Cardiac septum (tissue), 1 donor: ENCODE results near the gene FGD4. TPM values are rescaled to one million over a fixed set of nuclear protein-coding genes. Genes with fewer than 3 reads are reported as not detected.

ENCODE experiments used
- DNase-seq: peaks from one replicate; pipeline ENCODE4 v3.0.0-alpha.2; 2020; ENCODE audit warnings: low spot score
- intact Hi-C: fragments of 100-400 bp; cut with DNase I; formaldehyde crosslinking; loops from one replicate; pipeline ENCODE4 v1.14.0; 2022
- total RNA-seq: library from RNA; stranded (reverse); fragmentation: NEBNext Ultra II Directional; extraction: Animal tissue kit (Norgen Biotek cat#: 25700); gene quantifications from one replicate; pipeline ENCODE4 v1.2.1, GENCODE V29; 2021
- donor health status: DM: no; HTN: no; CAD: no.

Gene FGD4
- total RNA-seq, 1 donor from 2014 or later: 19.4 TPM

DNA sequence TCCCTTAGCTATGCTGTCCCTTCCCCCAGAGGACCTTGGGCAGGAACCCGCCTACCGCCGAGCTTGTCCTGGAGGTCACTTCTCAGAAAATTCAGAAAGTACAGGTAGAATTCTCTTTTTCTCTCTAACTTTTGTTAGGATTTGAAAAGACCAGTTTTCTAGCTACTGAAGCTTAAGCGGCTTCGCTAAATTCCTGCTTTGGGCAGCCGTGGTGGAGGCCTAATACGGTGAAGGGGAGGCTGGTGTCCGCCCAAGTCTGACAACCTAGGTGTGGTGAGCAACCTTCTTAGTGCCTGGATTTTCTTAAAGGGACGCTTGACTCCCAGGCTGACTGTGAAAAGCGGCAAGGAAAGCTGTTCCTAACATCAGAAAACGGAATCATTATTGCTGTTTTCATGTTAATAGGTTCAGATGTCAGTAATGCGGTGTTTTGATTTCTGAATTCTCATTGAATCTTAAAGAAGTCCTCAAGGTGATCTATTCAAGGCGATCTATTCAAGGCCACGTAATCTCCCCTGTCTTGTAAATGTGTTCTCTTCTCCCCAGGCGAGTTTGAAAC is 835 bp downstream of the FGD4 start:
- DNase-seq: no peak
- intact Hi-C loops: loop anchor here (2.0 kb wide), 1 partner anchor 55 kb away; no protein-coding TSS in a partner anchor

DNA sequence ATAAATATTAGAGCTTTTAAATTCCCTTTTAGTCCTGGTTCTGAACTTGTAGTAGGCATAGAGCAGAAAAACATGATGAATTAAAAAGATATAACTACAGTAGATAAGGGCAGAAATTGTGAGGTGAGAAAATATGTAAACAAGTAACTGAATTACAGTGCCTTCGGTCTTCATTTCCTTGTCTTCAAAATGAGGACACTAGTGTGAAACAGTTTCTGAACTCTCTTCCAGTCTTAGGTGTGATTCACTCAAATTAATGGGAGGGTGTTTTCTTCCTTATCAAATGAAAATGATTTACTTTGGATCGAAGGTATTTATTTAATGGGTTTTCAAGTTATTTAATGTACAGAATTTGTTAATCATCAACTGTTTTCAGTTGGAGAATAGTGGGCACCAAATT is 1.5 kb downstream of the FGD4 start:
- no peak for DNase-seq

DNA sequence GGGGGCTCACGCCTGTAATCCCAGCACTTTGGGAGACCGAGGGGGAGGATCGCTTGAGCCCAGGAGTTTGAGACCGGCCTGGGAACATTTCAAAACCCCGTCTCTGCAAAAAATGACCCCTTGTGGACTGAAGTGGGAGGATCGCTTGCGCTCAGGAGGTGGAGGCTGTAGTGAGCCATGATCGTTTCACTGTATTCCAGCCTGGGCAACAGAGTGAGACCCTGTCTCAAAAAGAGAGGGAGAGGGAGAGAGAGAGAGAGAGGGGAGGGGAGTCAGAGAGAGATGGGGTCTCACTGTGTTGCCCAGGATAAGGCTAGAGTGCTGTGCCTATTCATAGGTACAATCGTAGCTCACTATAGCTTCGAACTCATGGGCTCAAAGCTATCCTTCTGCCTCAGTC is 2.8 kb downstream of the FGD4 start:
- DNase-seq: no peak
- intact Hi-C loops: no loop called here

More for the DNA sequence above, 1.5 kb downstream of the FGD4 start:
- intact Hi-C loops: loop anchor here (2.0 kb wide), 1 partner anchor 54 kb away; no protein-coding TSS in a partner anchor

DNA sequence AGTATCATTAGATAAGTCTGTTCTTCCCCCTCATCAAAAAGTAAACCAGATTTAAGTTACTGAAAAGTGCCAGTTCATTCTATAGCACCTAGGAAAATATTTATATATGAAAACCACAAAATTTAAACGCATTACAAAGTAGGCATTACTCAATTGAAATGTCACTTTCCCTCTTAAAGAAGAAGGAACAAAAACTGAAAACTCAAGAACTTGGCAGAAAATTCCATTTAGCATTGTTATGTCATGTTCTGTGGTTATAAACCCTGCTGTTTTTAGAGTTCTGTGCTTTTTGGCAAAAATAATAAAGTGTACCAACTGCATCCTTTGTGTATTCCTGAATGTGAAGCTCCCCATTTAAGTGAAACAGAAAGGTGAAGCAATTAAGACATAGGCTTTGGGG is 3.6 kb downstream of the FGD4 start:
- no peak for DNase-seq
- intact Hi-C loops: no loop called here

DNA sequence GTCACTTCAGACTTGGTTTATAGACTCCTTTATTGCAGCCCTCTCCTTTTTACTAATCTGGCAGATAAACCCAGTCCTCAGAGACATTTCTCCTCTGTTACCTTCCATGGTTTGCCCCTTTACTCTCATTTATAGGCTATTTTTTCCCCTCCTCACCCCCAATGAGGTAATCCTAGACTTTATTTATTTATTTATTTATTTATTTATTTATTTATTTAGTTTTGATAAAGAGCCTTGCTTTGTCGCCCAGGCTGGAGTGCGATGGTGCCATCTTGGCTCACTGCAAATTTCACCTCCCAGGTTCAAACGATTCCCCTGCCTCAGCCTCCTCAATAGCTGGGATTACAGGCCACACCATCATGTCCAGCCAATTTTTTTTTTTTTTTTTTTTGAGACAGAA is 8.4 kb downstream of the FGD4 start:
- intact Hi-C loops: no loop called here
- no peak for DNase-seq

DNA sequence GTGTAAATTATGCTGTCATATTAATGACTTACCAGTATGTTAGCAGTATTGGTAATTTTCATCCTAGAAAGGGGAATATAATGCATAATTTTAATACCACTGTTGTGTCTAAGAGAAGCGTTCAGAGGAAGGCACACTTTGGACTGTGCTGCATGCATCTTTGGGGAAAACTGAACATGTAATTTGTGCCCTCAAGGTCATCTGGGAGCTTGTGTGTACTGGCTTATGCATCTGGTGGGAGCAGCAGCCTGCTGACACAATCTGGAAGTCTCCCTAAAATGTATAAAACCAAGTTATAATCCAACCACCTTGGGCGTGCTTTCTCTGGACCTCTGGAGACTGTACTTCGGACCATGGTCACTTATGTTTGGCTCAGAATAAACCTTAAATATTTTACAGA is 14.1 kb downstream of the FGD4 start:
- DNase-seq: no peak

DNA sequence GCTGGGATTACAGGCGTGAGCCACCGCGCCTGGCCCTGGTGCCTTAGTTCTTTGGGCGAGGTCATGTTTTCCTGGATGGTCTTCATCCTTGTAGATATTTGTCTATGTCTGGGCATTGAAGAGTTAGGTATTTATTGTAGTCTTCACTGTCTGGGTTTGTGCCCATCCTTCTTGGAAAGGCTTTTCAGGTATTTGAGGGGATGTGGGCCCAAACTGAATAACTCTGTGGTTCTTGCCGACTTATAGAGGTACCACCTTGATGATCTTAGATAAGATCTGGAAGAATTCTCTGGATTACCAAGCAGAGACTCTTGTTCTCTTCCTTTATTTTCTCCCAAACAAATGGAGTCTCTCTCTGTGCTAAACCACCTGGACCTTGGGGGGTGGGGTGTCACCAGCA is 18.9 kb downstream of the FGD4 start:
- no peak for DNase-seq
- intact Hi-C loops: no loop called here

More for the DNA sequence above, 14.1 kb downstream of the FGD4 start:
- intact Hi-C loops: no loop called here

DNA sequence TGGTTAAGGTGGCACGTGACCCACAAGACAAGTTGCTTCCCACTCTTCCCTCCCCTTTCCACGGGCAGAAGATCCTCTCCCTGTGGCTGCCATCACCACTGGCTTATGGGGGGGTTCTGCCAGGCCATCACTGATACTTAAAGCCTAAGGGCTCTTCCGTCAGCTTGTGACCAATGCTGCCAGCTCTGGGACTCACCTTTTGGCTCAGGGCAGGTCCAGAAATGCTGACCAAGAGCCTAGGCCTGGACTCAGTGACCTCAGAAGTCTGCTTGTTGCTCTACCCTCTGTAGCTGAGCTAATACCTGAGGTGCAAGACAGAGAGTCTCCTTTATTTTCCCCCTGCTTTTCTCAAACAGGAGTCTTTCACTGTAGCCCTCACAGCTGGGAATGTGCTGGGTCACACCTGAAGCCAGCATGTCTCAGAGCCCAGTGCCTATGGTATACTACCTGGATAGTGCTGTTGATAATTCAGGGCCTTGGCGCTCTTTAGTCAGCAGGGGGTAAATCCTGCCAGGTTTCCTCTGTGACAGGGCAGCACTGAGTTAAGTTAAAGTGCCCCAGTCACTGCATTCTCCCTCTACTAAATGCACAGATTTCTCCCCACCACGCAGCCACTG is 19.7 kb downstream of the FGD4 start:
- intact Hi-C loops: no loop called here

DNA sequence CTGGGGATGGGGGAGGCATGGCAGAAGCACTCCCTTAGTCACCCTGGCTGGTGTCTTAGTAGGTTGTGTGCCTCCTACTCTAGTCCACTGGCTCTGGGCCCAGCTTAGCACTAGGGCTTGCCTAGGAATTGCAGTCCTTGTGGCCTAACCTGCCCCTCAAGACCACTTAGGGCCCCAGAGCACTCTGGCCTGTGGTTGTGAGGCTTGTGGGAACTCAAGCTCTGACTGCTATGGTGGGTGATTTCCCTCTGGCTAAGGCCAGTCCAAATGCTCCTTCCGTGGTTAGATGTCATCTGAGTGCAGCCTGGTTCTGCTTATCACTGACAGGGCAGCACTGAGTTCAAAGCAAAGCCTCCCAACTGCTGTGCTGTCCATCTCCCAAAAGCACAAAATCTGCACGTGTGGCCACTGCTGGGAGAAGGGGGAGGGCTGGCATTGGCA is 20.2 kb downstream of the FGD4 start:
- intact Hi-C loops: no loop called here
- DNase-seq: no peak

More for the DNA sequence above, 19.7 kb downstream of the FGD4 start:
- no peak for DNase-seq

DNA sequence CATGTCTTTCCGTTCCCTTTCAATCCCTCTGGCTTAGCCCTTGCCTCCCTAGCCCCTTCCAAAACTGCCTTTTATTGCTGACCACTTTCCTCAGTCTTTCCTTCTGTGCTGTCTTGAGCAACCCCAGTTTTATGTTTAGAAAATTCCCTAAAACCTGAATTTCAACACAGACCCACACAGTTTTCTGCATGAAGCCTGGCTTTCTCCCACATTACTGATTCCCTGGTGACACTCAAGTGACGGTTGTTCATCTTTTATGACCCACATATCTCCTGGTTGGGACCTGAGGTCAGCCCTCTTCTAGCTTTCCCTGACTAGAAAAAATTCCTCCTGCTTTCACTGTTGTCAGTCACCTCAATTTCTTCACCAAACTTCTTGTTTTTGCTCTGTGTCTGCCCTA is 21.0 kb downstream of the FGD4 start:
- intact Hi-C loops: no loop called here
- DNase-seq: no peak

DNA sequence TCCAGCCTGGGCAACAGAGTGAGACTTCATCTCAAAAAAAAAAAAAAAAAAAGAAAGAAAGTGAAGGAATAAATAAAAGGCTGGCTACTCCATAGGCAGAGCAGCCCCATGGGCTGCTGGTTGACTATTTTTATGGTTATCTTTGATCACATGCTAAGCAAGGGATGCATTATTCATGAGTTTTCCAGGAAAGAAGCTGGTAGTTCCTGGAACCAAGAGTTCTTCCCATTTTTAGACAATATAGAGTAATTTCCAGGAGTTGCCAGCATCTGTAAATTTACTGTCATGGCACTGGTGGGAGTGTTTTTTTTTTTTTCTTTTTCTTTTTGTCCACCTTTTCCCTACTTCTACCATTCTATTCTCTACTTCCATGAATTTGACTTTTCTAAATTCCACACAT is 24.2 kb downstream of the FGD4 start:
- intact Hi-C loops: no loop called here
- DNase-seq: no peak

DNA sequence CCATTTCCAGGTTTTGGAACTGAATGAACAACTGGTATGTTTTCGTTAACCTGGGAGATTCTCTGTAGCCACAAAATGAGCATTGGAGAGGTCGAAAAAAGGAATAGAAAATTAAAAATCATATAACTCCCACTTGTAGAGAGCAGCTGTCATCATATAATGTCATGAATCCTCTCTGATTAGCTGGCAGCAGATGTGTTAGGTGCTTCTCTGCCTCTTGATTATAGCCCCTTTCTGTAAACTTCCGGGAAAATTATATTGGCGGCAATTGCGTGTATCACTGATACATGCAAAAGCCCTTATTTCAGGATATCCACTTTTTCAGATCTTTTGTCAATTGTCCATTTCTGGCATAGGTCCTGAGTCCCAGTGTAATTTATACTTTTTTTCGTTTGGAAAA is 31.7 kb downstream of the FGD4 start:
- no peak for DNase-seq
- intact Hi-C loops: no loop called here

DNA sequence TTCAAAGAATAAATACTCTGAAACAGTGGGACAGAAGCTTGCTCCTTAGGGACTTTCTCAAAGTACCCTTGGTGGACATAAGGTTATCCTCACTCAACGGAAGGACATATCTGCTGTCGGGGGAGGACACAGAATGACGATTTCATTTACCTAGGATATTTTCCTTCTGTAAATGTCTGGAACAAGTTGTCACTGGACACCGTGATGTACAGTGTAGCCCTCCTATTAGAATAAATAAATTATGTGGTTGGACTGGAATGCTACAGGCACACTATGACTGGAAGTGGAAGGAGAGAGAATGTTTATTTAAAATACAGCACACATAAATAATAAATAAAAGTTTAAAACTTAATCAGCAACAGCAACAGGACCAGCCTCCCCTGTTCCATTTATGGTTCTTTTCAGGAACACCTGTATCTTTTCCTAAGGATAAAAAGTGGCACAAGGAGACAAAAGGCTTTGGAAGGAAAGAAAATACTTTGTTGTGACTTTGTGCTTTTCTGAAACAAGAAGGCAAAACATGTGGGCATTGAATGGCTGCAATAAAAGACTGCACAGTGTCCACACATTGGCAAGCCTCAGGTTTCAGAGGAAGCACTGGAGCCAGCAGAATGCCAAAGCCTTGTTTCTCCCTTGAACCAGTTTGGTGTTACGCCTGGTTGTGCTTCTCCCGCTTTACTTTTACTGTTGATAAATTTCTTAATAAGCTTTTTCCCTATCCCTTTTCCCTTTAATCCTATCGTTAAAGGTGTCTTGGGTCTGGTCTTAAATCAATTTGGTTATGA is 36.8 kb downstream of the FGD4 start:
- no peak for DNase-seq
- intact Hi-C loops: no loop called here

DNA sequence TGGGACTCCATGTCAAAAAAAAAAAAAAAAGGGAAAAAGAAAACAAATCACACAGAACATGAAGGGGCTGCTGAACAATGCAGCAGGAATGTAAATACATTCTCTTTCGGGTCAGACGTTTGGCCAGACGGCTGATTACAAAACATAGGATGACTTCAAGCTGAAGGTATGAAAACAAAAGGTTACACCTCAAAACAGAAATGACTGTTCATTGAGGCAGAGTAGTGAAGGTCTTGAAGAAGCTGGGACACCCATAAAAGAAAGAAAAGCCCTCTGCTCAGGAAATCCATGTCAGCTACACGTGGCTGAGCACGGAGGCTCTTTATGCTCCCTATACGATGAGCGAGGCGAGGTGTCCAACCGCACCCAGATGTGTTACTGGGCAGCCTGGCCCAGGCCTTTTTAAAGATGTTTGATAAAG is 37.7 kb downstream of the FGD4 start:
- DNase-seq: no peak
- intact Hi-C loops: no loop called here

DNA sequence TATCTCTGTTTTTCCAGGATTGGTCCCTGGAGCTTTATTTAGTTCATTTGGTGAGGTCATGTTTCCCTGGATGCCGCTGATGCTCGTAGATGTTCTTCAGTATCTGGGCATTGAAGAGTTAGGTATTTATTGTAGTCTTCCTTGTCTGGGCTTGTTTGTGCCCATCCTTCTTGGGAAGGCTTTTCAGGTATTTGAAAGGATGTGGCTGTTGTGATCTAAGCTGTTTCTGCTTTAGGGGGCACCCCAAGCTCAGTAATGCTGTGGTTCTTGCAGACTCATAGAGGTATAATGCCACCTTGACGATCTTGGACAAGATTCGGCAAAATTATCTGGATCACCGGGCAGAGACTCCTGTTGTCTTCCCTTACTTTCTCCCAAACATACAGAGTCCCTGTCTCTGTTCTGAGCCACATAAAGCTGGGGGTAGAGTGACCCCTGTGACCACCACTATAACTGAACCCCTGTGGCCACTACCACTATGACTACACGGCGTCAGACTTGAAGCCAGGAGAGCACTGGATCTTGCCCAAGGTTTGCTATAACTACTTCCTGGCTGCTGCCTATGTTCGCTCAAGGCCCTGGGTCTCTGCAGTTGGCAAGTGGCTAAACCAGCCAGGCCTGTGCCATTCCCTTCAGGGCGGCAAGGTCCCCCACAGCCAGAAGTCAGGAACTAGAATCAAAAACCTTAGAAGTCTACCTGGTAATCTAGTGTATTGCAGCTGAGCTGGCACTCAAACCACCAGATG is 40.9 kb downstream of the FGD4 start:
- no peak for DNase-seq
- intact Hi-C loops: no loop called here

DNA sequence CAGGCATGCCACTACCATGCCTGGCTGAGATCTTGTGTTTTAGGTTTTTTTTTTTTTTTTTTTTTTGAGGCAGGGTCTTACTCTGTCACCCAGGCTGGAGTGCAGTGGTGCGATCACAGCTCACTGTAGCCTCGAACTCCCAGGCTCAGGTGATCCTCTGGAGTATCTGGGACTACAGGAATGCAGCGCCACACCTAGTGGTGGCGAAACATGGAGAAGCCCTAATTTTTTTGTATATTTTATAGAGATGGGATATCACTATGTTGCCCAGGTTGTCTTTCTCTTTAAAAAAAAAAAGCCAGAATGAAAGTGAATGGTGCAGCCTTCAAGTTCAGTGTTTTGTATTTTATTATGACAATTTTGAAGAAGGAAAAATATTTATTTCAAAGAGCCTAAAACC is 44.1 kb downstream of the FGD4 start:
- intact Hi-C loops: no loop called here
- no peak for DNase-seq

DNA sequence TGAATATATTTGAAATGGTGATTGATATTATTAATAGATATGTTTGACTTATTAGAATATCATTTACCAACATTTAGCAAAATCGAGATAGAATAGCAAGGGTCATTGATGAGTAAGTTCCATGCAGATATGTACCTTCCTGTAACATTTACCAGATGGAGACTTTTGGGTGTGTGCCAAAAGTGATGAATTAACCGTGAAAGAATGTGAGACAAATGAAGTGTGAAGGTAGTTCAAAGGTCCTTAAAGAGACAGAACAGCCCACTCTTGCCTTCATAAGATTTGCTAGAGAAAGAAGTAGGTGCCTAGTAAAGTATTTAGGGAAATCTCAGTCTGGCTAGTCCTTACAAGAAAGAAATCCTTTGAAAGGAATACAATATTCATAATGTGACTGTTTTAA is 45.5 kb downstream of the FGD4 start:
- DNase-seq: no peak
- intact Hi-C loops: no loop called here

DNA sequence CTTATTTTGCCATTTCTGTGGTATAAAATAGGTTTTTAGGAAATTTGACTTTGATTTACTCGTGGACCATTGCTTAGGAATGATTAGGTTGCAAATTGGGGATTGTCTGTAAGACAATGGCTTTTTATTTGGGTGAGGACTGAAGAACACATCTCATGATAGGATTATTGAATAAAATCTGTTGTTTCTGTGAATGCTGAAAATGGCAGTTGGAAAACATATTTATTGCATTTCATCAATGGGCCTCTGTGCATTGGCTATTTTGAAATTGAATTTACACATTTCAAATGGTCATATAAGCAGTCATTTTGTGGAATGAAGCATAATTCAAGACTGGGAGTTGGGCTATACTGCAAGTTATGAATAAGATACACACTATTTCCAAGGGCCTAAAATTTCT is 46.0 kb downstream of the FGD4 start:
- intact Hi-C loops: no loop called here
- DNase-seq: no peak

DNA sequence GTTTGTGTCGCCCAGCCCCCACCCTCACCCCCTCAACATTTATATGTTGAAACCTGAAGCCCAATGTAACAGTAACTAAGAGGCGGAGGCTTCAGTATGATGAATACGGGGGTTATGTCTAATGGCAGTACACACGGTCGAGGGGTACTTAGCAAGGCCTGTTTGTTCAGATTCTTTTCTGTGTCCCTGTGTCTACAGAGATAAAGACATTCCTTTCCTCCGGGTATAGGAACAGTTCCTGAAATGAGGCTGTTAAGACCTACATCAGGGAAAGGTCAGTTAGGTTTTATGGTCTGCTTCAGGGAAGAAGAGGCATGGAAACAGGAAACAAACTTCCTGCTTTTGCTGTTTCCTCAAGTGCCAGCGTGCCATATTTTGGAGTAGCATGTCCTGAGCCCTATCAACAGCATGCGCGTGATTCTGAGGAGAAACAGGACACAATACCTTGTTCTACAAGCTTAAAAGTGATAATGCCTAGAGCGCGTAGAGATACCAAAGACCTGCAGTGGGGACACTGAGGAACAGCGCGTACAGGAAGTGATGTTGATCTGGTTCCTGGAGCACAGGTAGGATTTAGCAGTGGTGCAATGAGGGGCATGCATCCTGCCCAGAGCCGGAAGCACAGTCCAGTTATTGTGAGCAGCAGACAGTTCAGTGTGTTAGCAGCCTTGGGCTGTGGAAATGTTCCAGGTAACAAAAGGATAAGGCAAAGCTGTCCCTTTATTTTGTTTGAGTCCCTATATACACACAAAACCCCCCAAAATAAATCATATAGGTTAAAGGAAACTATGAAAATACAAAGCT is 47.2 kb downstream of the FGD4 start:
- DNase-seq: no peak
- intact Hi-C loops: no loop called here
